Coronary artery (tissue), 2 donors: ENCODE results near the gene SRSF6.

Experiments
- DNase-seq: peaks from one replicate; pipeline ENCODE4 v3.0.0-alpha.2; 2017; ENCODE audit warnings: low spot score
- H3K27ac ChIP-seq, 2 donors: fragments of 200-600 bp; sonication (generic); one replicate each; pipeline ENCODE4 v1.5.1; 2016 to 2019
- H3K4me3 ChIP-seq: fragments of 200-600 bp; sonication (generic); 2 replicates; pipeline ENCODE4 v1.5.1; 2016; ENCODE audit warnings: mild to moderate bottlenecking, moderate library complexity
- CTCF ChIP-seq: fragments of 200-600 bp; sonication (generic); IDR thresholded peaks from one replicate; pipeline ENCODE4 v1.5.1; 2019; ENCODE audit warnings: antibody characterized with exemption

SRSF6 gene

GRCh38 chr20:43426172-43426571, 31.5 kb upstream of the SRSF6 start:
- no peak for TF ChIP-seq CTCF
- Histone ChIP-seq H3K27ac (no peak overlapping the region), H3K4me3 (no peak overlapping the region)
- DNase-seq = no peak

- no peak for TF ChIP-seq CTCF
- Histone ChIP-seq H3K27ac (no peak overlapping the region), H3K4me3 (no peak overlapping the region)
- DNase-seq = no peak
Measured at GRCh38 chr20:43430265-43431133, 27.2 kb upstream of the SRSF6 start.

GRCh38 chr20:43431134-43431519, 26.6 kb upstream of the SRSF6 start:
- Histone ChIP-seq H3K4me3 (no peak overlapping the region), H3K27ac (no peak overlapping the region)
- no peak for TF ChIP-seq CTCF
- DNase-seq = no peak

- Histone ChIP-seq H3K27ac (no peak overlapping the region), H3K4me3 (no peak overlapping the region)
- TF ChIP-seq CTCF = no peak
- no peak for DNase-seq
Measured at GRCh38 chr20:43432498-43432897, 25.2 kb upstream of the SRSF6 start.

GRCh38 chr20:43433250-43433854, 24.3 kb upstream of the SRSF6 start:
- no peak for DNase-seq
- Histone ChIP-seq H3K27ac (no peak overlapping the region), H3K4me3 (no peak overlapping the region)
- no peak for TF ChIP-seq CTCF

- TF ChIP-seq CTCF = no peak
Measured at GRCh38 chr20:43434565-43434964, 23.1 kb upstream of the SRSF6 start.

More at GRCh38 chr20:43434565-43434964, 23.1 kb upstream of the SRSF6 start:
- Histone ChIP-seq H3K27ac (no peak overlapping the region), H3K4me3 (no peak overlapping the region)
- no peak for DNase-seq
